ENCODE results near the gene VWF.

- no peak for TF ChIP-seq CTCF (IDR thresholded peaks at IDR 0.05)
- TF ChIP-seq POLR2A (IDR thresholded peaks at IDR 0.05) = no peak
- no peak for TF ChIP-seq EP300 (IDR thresholded peaks at IDR 0.05)
Observed at GRCh38 chr12:6118891-6119568, 5.4 kb downstream of the VWF start.
